Measurements from ENCODE around the gene WDR20.

WDR20 gene

DNA sequence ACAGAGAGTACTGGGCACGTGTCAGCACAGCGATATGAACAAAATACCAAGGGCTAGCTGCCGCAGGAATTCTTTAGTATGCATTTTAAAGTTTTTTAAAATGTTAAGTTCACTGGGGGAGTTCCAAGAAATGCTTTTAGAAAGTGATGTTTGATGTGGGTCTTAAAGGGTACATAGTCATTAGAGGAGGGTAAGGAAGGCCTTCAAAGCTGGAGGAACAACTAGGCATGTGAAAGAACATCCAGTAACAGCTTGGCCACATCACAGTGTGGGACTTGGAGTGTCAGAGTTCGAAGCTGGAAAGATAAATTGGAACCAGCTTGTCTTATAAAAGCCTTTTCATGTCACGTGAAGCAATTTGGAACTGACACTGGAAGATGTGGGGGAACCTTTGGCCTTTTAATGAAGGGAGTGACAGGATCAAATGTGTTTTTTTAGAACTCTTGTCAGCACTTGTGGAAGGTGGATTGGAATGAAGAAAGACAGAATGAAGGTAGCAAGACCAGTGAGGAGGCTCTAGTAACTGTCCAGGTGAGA is 57.7 kb downstream of the WDR20 start:
- no peak for DNase-seq (ENCODE audit: low read depth)

DNA sequence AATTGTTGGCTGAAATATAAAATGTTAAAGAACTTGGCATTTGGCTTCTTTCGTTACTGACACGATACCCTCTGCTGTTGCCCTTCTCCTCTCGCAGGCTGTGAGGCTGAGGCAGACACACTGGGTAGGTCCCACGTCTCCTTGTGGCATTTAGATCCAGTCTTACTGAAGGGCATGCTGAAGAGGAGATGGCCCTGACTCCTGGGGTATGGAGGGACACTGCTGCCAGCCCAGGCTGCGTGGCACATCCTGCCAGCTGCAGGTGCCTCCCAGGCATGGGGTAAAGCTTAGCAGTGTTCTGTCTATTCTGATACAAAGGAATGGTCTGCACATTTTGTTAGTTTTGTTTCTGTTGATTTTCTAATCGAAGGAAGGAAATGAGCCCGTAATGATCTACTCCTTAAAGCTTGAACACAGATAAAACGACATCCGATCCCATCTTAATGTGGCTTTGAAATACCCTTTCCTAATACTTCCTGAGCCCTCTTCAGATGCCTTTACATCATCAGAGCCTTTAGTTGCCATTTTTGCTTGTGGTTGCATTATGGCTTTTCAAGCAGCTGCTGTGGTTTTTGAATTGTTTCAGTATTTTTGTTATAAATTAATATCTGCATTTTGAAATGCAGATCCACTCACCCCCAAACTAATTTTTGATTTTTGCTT is 61.1 kb downstream of the WDR20 start:
- no peak for DNase-seq (ENCODE audit: low read depth)

DNA sequence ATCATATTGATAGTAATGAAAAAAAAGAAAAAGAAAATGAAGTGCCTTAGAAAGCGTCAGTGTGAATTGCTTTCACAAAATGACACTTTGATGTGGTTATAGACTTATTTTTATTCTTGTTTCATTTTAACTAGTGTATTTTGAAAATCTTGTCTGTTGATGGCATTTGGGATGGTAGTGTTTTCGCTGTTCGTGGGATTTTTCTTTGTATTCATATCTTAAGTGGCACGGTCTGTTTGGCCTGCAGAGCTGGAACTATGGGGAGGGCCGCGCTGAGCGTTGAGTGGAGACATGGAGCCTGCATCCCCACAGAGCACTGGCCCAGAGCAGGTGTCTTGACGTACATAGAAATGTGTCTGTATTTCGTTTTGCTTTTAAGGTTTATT is 61.6 kb downstream of the WDR20 start:
- DNase-seq (ENCODE audit: low read depth), result no peak

DNA sequence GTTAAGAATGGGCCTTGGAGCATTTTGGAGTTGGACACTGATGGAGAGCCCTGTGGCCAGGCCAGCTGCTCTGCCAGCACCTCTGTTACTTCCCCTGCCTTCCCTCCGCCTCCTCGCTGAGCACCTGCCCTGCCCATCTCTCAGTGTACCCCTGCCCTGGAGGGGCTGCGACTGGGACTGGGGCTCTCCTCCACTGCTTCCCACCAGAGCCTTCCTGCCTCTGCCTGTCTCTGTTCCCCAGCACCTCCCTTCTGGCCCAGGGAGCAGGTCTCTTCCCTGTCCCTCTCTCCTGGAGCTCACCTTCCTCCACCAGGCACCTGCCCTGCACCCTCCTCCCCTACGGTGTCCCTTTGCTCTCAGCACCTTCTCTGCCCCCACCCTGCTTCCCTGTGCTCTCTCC is 62.1 kb downstream of the WDR20 start:
- DNase-seq (ENCODE audit: low read depth), result no peak

DNA sequence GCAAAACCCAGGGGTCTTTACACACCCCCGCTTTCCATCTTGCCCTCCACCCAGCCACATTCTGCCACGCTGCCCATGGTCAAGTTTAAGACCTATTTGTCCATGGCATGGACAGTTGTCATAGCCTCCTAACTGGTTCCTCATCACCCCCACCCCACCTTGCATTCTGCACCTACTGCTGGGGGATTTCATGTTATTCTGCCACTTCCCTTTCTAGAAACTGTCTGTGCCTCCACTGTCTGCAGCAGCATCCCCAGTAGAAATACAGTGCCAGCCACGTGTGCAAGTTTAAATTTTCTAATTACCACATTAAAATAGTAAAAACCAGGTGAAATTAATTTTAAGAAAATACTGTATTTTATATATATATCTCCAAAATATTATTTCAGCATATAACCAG is 63.2 kb downstream of the WDR20 start:
- DNase-seq (ENCODE audit: low read depth), result no peak

DNA sequence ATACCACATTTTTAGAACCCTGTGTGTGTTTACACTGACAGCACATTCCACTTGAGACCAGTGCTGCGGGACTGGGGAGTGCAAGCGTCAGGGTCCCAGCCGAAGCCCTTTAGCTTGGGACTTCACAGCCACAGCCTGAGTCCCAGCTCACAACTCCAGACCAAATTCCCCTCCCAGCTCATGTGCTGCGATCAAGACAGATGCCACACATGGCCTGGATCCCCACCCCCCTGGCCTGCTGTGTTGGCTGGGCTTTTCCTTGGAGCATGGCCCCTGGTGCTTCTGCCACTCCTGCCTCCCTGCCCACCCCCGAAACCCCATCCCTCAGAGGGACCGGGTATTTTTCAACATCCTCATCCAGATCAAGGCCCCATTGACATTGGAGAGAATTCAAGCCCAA is 63.7 kb downstream of the WDR20 start:
- no peak for DNase-seq (ENCODE audit: low read depth)

DNA sequence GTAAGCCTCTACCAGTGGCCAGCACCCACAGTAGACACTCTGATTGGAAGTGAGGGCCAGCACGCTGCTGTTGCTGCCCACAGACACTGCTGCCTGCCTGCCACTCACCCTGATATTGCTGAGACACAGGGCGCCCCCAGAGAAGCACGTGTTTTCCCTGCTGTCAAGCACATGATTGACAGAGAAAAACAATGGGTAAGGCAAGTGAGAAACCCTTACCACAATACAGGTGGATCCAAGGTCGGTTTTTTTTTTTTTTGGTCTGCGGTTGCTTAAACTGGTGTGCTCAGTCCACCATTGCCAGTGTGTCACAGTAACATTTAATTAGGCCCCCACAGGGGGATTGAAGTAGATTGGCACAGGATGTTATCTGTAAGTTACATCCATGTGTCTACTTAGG is 65.9 kb downstream of the WDR20 start:
- no peak for DNase-seq (ENCODE audit: low read depth)

DNA sequence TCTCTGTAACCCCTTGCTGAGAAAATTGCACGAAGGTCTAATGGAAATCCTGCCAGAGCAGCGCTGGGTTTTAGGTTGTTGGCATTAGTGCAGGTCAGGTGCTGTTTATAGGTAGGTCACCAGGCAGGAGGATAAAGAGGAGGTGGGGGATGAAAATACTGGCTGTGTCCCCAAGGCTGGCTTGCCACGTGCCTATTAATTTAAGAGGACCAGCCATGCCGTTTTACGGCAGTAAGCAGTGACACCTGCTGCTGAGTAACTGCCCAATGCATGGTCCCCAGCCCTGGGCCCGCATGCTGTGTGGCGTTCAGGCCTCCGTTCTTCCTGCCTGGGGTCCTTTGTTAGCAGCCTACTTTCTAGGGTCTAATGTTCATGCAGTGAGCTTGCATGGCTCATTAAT is 67.2 kb downstream of the WDR20 start:
- DNase-seq (ENCODE audit: low read depth), result no peak

DNA sequence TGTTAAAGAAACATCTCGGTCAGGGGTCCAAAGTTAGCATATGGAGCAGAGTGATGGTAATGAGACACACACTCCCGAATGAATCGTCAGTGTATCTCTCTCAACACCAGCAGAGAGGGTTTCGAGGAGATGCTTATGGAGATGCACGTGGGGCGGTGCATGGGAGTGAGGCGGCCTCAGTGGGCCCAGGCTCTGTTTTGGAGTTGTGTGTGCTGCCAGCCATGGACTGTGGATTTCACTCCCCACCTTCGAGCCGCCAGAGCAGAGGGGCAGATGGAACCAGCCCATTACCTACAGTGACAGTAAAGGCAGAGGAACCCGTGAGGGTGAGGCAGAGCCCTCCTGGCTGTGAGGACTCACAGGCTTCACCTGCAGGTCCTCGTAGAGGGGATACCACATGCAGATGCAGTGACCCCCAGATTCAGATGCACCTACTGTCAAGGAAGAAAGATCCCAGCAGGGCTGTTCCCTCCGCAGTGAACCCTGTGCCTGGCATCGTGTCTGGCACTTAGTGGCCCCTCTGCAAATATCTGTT is 68.2 kb downstream of the WDR20 start:
- no peak for DNase-seq (ENCODE audit: low read depth)

DNA sequence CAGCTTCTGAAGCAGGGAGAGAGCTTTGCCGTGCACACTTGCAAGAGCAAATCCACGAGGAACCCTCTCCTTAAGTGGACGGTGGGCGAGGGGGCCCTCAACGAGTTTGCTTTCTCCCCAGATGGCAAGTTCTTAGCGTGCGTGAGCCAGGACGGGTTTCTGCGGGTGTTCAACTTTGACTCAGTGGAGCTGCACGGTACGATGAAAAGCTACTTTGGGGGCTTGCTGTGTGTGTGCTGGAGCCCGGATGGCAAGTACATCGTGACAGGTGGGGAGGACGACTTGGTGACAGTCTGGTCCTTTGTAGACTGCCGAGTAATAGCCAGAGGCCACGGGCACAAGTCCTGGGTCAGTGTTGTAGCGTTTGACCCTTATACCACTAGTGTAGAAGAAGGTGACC is 69.0 kb downstream of the WDR20 start:
- no peak for DNase-seq (ENCODE audit: low read depth)

DNA sequence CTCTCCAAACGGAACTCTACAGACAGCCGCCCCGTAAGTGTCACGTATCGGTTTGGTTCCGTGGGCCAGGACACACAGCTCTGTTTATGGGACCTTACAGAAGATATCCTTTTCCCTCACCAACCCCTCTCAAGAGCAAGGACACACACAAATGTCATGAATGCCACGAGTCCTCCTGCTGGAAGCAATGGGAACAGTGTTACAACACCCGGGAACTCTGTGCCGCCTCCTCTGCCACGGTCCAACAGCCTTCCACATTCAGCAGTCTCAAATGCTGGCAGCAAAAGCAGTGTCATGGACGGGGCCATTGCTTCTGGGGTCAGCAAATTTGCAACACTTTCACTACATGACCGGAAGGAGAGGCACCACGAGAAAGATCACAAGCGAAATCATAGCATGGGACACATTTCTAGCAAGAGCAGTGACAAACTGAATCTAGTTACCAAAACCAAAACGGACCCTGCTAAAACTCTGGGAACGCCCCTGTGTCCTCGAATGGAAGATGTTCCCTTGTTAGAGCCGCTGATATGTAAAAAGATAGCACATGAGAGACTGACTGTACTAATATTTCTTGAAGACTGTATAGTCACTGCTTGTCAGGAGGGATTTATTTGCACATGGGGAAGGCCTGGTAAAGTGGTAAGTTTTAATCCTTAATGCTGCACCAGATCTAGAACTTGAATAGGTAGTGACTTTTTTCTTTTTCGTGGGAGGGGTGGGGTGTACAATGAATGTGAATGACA is 69.7 kb downstream of the WDR20 start:
- DNase-seq (ENCODE audit: low read depth), result no peak

DNA sequence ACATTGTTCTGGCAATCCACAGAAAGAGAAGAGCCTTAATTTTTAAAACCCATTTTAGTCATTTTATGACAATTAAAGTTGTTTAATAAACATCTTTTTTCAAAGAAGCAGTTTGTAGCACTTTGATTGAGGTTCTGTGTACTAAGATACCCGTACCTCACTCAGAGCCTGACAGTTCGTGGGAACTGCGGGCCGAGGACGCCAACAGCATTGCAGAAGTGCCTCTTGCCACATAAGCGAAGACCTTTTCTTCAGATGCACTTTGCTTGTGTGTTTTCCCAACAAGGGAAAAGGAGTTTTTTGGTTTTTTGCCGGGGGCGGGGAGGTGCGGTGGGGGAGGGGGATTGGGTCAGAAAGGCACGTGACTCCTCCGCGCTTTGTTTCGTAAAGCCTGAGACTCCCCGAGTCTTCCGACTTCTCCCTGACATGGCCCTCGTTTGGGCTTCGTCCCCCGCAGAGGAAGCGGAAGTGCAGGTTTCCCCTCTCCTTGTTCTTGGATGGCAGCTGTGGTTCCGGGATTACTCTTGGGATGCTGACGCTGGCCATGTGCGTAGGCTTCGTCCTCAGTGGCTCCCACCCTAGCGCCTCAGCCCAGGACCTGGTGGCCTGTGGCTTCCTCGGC is 70.8 kb downstream of the WDR20 start:
- no peak for DNase-seq (ENCODE audit: low read depth)

DNA sequence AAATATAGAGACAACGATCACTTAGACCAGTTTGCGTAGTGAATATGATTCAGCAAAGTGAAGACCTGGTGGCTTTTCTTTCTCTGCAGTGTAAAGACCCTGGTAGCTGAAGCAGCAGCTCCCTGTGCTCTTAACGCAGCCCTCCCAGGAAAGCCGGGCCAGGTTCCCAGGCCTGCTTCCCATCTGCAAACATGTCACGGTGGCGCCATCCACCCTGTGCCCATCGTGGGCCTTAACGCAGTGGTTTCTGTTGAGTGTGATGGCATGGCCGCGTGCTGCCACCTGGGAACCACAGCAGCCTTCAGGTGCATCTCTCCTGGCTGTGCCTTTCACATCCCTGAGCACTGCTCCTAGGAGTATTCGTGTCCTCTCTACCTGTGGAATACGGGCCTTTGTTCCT is 71.5 kb downstream of the WDR20 start:
- DNase-seq (ENCODE audit: low read depth), result no peak

DNA sequence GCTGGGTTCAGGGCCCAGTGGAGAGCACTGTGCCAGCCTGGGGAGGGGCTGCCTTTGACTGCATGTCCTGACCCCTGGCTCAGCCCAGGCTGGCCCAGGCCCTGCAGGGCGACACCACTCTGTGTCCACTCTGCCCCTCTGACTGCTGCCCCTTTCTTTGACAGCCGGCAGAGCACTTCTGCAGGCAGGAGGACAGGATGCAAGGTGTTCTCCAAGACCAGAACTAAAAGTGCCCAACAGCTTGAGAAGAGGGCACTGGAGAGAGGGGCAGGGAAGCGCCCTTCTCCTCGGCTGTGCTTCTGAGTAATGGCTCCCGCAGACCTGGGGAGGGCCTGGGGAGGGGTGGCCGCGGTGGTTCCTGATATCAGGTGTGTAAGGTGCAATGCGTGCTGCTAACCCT is 72.7 kb downstream of the WDR20 start:
- no peak for DNase-seq (ENCODE audit: low read depth)

DNA sequence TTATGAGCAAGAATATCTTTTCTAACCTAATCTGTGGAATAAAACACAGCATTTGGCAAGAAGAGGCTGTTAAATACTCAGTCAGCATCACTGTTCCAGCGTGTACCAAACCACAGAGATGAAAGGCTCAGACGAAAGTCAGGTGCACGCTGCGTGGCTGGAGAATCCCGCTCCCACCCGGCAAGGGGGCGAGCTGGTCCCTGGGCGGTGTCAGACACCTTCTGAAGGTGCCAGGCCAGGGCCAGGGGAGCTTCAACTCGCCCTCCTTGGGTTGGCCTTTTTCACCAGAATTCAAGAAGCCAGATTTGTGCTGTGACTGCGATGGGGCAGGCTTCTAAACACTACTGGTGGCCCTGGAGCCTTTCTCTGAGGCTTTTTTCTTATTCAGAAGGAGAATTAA is 73.1 kb downstream of the WDR20 start:
- DNase-seq (ENCODE audit: low read depth), result no peak

DNA sequence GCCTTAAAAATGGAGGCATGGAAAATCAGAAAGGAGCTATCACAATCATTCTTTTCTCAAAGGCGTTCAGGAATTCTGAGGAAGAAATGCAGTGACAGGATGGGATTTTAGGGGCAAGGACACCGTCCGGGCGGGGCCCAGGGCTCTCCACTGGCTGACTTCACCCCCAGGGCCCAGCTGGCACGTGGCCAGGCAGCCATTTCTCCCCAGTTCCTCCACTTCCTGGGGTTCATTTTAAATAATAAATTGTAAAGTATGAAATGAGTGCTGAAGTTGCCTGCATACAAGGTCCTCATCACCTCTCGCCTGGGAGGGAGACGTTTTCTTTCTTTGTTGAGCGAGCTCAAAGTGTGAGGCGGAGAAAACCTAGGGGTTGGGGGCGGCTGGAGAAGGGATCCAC is 73.8 kb downstream of the WDR20 start:
- no peak for DNase-seq (ENCODE audit: low read depth)

DNA sequence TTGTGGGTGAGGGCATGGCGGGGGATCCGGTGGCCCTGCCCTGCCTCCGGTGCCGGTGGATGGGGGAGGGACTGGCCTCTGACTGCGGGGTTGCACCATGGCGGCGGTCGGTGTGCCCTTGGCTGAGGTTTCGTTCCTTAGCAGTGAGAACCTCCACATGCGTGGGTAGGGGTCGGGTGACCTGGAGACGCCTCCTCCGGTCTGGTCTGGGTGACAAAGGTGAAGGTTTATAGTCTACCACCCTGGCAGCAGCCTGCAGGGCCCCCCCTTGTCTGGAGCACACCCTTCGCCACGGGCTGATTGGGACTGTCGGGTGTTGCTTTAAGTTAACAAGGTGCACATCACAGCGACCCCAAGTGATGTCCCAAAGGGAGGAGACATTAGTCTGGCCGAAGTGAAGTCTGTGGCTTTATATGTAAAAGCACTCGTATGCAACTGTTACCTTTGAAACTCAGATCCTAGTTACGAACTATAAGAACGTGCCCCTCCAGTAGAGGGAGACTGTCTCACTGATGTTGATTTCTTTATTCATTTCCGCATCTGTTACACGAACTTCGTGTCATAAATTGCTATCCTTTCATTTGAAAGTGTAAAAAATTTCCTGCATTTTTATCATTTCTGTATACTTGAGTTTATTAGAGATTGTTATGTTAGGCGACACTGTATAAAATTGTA is 74.4 kb downstream of the WDR20 start:
- DNase-seq (ENCODE audit: low read depth), result no peak

DNA sequence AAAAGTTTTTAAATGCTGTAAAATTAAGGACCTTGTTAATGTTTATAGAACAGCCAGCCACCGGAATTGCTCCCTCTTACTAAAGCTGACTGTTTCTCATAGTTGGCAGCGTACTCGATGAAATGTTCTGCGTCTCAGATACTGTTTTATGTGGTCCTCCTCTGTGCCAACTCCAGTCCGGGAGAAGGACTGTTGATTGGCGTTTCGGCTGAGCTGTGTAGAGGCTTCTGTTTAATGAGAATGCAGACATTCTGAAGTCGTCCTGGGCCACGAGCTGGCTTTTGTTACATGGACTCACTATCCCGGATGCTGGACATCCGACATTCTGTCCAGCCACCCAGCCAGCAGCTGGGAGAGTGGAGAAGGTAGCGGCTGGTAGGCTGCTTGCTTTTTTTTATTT is 75.4 kb downstream of the WDR20 start:
- DNase-seq (ENCODE audit: low read depth), result peak; percentile 50

DNA sequence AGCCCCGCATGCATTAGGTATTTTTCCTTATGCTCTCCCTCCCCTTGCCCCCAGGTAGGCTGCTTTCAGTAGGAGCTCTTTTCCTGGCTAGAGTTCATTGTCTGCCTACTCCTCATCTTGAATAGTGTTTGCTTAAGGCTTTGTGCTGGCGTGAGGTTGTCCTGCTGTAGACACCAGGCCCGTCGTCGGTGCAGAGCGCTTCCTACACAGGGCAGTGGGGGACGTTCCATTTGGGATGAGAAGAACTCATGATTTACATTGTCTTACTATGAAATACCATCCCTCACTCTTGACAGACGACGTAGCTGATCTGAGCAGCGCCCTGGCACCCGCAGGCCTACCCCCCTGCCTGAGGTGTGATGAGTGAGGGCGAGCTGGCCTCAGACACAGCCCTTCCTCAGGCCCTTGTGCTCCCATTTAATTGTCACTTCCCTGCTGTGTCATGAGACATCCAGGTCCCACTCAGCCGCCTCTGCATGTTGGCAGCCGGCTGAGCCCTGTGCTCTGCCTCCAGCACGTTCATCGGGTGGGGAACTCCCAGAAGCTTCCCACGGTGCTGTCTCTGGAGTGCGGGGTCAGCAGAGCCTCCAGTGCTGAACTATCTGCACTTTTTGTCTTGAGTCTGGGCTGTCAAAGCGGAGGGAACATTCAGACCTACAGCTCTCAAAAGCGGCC is 76.0 kb downstream of the WDR20 start:
- DNase-seq (ENCODE audit: low read depth), result no peak

DNA sequence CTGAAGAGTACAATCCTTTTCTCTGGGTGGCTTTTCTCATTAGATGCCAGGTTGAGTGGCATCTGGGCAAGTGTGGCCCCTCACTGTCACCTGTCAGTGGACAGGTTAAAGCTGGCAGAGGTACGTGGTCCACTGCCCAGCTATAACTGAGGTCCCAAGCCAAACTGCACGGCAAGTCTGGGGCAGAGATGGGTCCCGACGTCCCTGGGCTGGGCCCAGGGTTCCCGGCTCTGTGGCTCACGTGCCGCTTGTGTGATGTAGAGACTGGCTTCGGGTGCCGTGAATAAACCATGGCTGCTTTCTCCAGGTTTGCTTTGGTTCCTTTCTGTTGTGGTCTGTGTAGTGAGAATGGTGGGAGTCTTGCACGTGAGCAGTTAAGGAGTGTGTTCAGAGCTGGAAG is 77.7 kb downstream of the WDR20 start:
- DNase-seq (ENCODE audit: low read depth), result no peak

DNA sequence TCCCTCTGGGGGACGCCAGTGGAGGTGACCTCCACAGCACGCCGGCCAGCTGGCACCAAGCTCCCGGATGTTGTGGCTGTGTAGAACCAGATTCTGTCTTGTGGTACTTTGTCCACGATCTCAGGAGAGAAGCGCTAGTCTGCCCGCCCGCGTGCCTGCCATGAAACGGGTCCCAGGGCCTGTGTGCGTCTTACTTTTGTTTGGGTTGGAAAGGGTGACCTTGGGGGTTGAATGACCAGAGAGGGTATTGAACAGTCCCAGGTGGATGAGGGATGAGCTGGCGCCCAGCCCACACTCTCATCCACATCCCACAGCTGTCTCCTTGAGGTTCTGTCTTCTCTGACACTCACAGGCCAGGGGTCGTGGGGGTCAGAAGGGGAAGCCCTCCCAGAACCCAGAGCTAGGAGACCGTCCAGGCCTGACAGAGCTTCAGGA is 78.3 kb downstream of the WDR20 start:
- DNase-seq (ENCODE audit: low read depth), result no peak

DNA sequence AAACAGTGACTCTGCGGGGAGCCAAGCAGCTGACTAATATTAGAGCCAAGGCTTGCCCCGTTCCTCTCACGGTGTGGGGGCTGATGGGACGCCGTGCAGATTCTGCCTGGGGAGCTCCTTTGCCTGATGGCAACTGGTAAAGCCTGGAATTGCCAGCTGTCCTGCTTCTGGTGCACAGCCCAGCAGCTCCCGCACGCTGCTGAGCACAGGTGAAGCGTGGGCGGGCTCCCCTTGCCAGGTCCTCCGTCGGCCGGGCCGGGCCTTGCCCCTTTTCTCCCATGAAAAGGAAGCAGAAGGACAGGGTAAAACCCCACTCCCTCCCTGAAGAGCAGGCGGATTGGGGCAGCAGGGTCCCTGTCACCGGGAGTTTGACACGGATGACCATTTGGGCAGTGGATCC is 79.0 kb downstream of the WDR20 start:
- DNase-seq (ENCODE audit: low read depth), result no peak
